ENCODE measurements around the gene ATP8A2. TPM values are rescaled to one million over a fixed set of nuclear protein-coding genes. Genes with fewer than 3 reads are reported as not detected.
A peak's percentile ranks its signal among the peaks of the same experiment; 100 is the strongest.

ATP8A2 gene
- total RNA-seq: under 1 TPM; 0.39 to 0.85 (median 0.73) TPM
- 1.0 TPM for total RNA-seq (2013)
- total RNA-seq: 0.19 to 9.4 (median 3.5) reads per million in 29 experiments

DNA sequence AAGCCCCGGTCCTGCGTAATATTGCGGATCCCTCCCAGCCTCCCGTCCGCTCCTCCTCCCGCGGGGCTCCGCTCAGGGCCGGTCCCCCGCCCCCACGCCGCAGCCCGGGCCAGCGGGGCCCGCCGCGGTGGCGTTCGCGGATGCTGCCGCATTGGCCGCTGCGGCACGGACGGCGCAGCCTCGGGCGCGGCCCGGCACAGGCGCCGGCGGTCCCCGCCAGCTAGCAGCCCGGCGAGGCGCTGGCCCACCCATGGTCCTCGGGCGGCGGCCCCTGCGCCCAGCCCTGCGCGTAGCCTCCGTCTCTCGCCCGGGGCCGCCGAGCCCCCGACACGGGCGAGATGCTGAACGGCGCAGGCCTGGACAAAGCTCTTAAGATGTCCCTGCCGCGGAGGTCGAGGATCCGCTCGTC is at the start of gene ATP8A2:
ATP8A2 (plus strand) TSS at position 100 of the 409 bp plus-strand sequence; CDS start at position 339, 239 bp downstream.
- CTCF ChIA-PET: interaction anchor here in 1 of 2 donors (0.5 kb wide), 1 partner anchor 1234 kb away, joined by 6 read pairs; no protein-coding TSS in a partner anchor
- POLR2A ChIA-PET: no interaction called here
- Histone ChIP-seq H3K4me1 (ENCODE audit: control insufficient read depth in 1 of 2, extremely low read depth in 1 of 2, insufficient read depth in 2 of 2, low read length in 2 of 2) (peaks cover 0 to 3% of the 10 kb centered on the region in 2 experiments), H3K27ac (ENCODE audit: low read length) (no peak within 1 kb of the TSS), H3K4me3 (ENCODE audit: control insufficient read depth in 1 of 2, extremely low read depth in 1 of 2, low read length in 1 of 2) (peak within 1 kb of the TSS in 1 of 2 donors; percentile 46), H3K36me3 (ENCODE audit: control insufficient read depth in 2 of 2, extremely low read depth in 1 of 2, insufficient read depth in 1 of 2, low read length in 1 of 2) (no peaks in the 10 kb centered on the region), H3K27me3 (replicated peaks in 1 of 2; ENCODE audit: control insufficient read depth in 2 of 2, extremely low read depth in 1 of 2, insufficient read depth in 2 of 2, low read length in 1 of 2) (peaks cover 7 to 50% of the 10 kb centered on the region in 2 experiments), H3K9me3 (no peaks in the 10 kb centered on the region)
- Mint-ChIP-seq H3K4me1 (peaks cover 6 to 14% (median 10%) of the 10 kb centered on the region in 3 donors), H3K27ac (no peak within 1 kb of the TSS), H3K27me3 (peaks cover 61 to 77% of the 10 kb centered on the region in 2 donors), H3K36me3 (no peaks in the 10 kb centered on the region), H3K9me3 (no peaks in the 10 kb centered on the region), H3K4me3 (peak within 1 kb of the TSS; percentile 61 to 73 (median 63))
- WGBS (ENCODE audit: insufficient coverage): 2% methylated on average over 55 of the region's 58 CpGs
- DNase-seq (no peak), ATAC-seq (replicated peaks in 1 of 4) (peak in 2 of 4 experiments; percentile 16 to 36)

DNA sequence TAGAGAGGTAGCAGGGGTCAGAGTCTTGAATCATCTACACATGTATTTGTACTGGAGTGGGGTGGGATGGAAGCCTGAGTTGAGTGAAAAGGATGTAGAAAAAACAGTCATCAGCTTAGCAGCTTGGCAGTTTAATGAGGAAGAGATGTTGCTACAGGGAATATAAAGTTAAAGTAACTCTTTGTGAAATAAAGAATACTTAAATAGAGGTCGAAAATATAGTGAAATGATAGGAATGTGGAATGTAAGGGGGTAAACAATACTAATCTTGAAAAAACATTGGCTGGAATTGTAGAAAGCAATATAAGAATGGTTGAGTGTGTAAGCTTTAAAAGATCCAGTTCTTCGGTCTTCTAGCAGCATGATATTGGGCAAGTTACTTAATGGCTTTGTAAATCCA is 47.7 kb upstream of the ATP8A2 start:
- H3K9me3 Mint-ChIP-seq: no peaks in the 10 kb centered on the region
- Histone ChIP-seq H3K36me3 (ENCODE audit: control insufficient read depth in 2 of 2, extremely low read depth in 1 of 2, insufficient read depth in 1 of 2, low read length in 1 of 2) (peaks cover 2 to 50% of the 10 kb centered on the region in 2 donors), H3K4me1 (ENCODE audit: control insufficient read depth in 1 of 2, extremely low read depth in 1 of 2, insufficient read depth in 2 of 2, low read length in 2 of 2) (no peaks in the 10 kb centered on the region), H3K27ac (ENCODE audit: low read length) (no peak overlapping the region), H3K4me3 (ENCODE audit: control insufficient read depth in 1 of 2, extremely low read depth in 1 of 2, low read length in 1 of 2) (no peak overlapping the region), H3K9me3 (no peaks in the 10 kb centered on the region), H3K27me3 (replicated peaks in 1 of 2; ENCODE audit: control insufficient read depth in 2 of 2, extremely low read depth in 1 of 2, insufficient read depth in 2 of 2, low read length in 1 of 2) (no peaks in the 10 kb centered on the region)
- peaks cover 31% of the 10 kb centered on the region for H3K36me3 Mint-ChIP-seq
- no peak overlapping the region for H3K4me3 Mint-ChIP-seq
- ATAC-seq (replicated peaks in 1 of 4) (no peak), DNase-seq (no peak)
- no CpG with 5 or more reads among the region's 2 CpGs for WGBS (ENCODE audit: insufficient coverage)
- ChIA-PET CTCF (interaction anchor here in 1 of 2 donors (1.0 kb wide), 1 partner anchor 16 kb away, joined by 3 read pairs; no protein-coding TSS in a partner anchor), POLR2A (interaction anchor here (0.6 to 1.0 kb wide), 4 partner anchors 19 to 67 kb away, joined by 3 to 10 read pairs (median 4); no protein-coding TSS in a partner anchor)
- no peaks in the 10 kb centered on the region for H3K27me3 Mint-ChIP-seq
- H3K27ac Mint-ChIP-seq: peak overlapping the region in 1 of 2 donors; percentile 2
- no peaks in the 10 kb centered on the region for H3K4me1 Mint-ChIP-seq

GRCh38 chr13:25329706-25330105 is 42.1 kb upstream of the ATP8A2 start:
- Histone ChIP-seq H3K4me1 (ENCODE audit: control insufficient read depth in 1 of 2, extremely low read depth in 1 of 2, insufficient read depth in 2 of 2, low read length in 2 of 2) (no peaks in the 10 kb centered on the region), H3K27me3 (replicated peaks in 1 of 2; ENCODE audit: control insufficient read depth in 2 of 2, extremely low read depth in 1 of 2, insufficient read depth in 2 of 2, low read length in 1 of 2) (no peaks in the 10 kb centered on the region), H3K4me3 (ENCODE audit: control insufficient read depth in 1 of 2, extremely low read depth in 1 of 2, low read length in 1 of 2) (no peak overlapping the region), H3K27ac (ENCODE audit: low read length) (no peak overlapping the region), H3K9me3 (no peaks in the 10 kb centered on the region), H3K36me3 (ENCODE audit: control insufficient read depth in 2 of 2, extremely low read depth in 1 of 2, insufficient read depth in 1 of 2, low read length in 1 of 2) (peaks cover 0 to 51% of the 10 kb centered on the region in 2 donors)
- WGBS (ENCODE audit: insufficient coverage): 100% methylated on average over 1 of the region's 4 CpGs
- Mint-ChIP-seq H3K4me3 (no peak overlapping the region), H3K27ac (no peak overlapping the region), H3K36me3 (peaks cover 52% of the 10 kb centered on the region), H3K9me3 (no peaks in the 10 kb centered on the region), H3K27me3 (no peaks in the 10 kb centered on the region), H3K4me1 (peaks cover 0 to 8% (median 5%) of the 10 kb centered on the region in 3 donors)
- CTCF ChIA-PET: no interaction called here
- no peak for ATAC-seq (replicated peaks in 1 of 4)
- no peak for DNase-seq
- POLR2A ChIA-PET: no interaction called here

DNA sequence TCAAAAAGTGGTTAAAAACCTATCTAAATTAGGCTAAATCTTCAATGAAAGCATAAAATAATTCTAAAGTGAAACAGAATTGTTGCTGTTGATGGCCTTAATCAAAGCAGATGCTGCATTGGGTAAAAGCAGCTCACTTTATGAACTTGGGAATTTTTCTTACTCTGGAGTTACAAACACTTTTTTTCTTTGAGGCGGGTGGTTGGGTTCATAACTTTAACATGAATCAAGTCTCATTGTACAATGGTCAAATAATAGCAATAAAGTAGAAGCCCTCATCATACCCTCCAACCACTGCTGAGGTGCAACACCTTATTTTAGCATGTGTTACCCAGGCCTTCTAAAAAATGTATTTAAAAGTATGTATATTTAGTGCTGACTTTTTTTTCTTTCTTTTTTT is 41.2 kb upstream of the ATP8A2 start:
- ChIA-PET CTCF (no interaction called here), POLR2A (no interaction called here)
- Histone ChIP-seq H3K9me3 (no peaks in the 10 kb centered on the region), H3K27me3 (replicated peaks in 1 of 2; ENCODE audit: control insufficient read depth in 2 of 2, extremely low read depth in 1 of 2, insufficient read depth in 2 of 2, low read length in 1 of 2) (no peaks in the 10 kb centered on the region), H3K27ac (ENCODE audit: low read length) (no peak overlapping the region), H3K4me3 (ENCODE audit: control insufficient read depth in 1 of 2, extremely low read depth in 1 of 2, low read length in 1 of 2) (no peak overlapping the region), H3K36me3 (ENCODE audit: control insufficient read depth in 2 of 2, extremely low read depth in 1 of 2, insufficient read depth in 1 of 2, low read length in 1 of 2) (peaks cover 0 to 46% of the 10 kb centered on the region in 2 donors), H3K4me1 (ENCODE audit: control insufficient read depth in 1 of 2, extremely low read depth in 1 of 2, insufficient read depth in 2 of 2, low read length in 2 of 2) (no peaks in the 10 kb centered on the region)
- Mint-ChIP-seq H3K36me3 (peaks cover 47% of the 10 kb centered on the region), H3K9me3 (no peaks in the 10 kb centered on the region), H3K27ac (no peak overlapping the region), H3K27me3 (no peaks in the 10 kb centered on the region), H3K4me1 (peaks cover 0 to 8% (median 5%) of the 10 kb centered on the region in 3 donors), H3K4me3 (no peak overlapping the region)
- ATAC-seq (replicated peaks in 1 of 4): no peak
- WGBS (ENCODE audit: insufficient coverage): no CpG with 5 or more reads among the region's 1 CpG
- no peak for DNase-seq

- peaks cover 0 to 8% (median 5%) of the 10 kb centered on the region in 3 donors for H3K4me1 Mint-ChIP-seq
- WGBS (ENCODE audit: insufficient coverage): no CpG with 5 or more reads among the region's 3 CpGs
- no peaks in the 10 kb centered on the region for H3K9me3 Mint-ChIP-seq
- H3K4me1 ChIP-seq (ENCODE audit: control insufficient read depth in 1 of 2, extremely low read depth in 1 of 2, insufficient read depth in 2 of 2, low read length in 2 of 2): no peaks in the 10 kb centered on the region
- H3K36me3 Mint-ChIP-seq: peaks cover 30% of the 10 kb centered on the region
- ATAC-seq (replicated peaks in 1 of 4) (no peak), DNase-seq (no peak)
- H3K36me3 ChIP-seq (ENCODE audit: control insufficient read depth in 2 of 2, extremely low read depth in 1 of 2, insufficient read depth in 1 of 2, low read length in 1 of 2): peaks cover 0 to 43% of the 10 kb centered on the region in 2 donors
- H3K27me3 ChIP-seq (replicated peaks in 1 of 2; ENCODE audit: control insufficient read depth in 2 of 2, extremely low read depth in 1 of 2, insufficient read depth in 2 of 2, low read length in 1 of 2): no peaks in the 10 kb centered on the region
- H3K27ac Mint-ChIP-seq: no peak overlapping the region
- no peak overlapping the region for H3K4me3 Mint-ChIP-seq
- ChIA-PET POLR2A (no interaction called here), CTCF (no interaction called here)
- no peaks in the 10 kb centered on the region for H3K9me3 ChIP-seq
- no peak overlapping the region for H3K4me3 ChIP-seq (ENCODE audit: control insufficient read depth in 1 of 2, extremely low read depth in 1 of 2, low read length in 1 of 2)
- H3K27me3 Mint-ChIP-seq: no peaks in the 10 kb centered on the region
- H3K27ac ChIP-seq (ENCODE audit: low read length): no peak overlapping the region
Measured at GRCh38 chr13:25335856-25336255, 35.9 kb upstream of the ATP8A2 start.

- no peak for DNase-seq
- Histone ChIP-seq H3K9me3 (no peaks in the 10 kb centered on the region), H3K27ac (ENCODE audit: low read length) (no peak overlapping the region), H3K4me3 (ENCODE audit: control insufficient read depth in 1 of 2, extremely low read depth in 1 of 2, low read length in 1 of 2) (no peak overlapping the region), H3K27me3 (replicated peaks in 1 of 2; ENCODE audit: control insufficient read depth in 2 of 2, extremely low read depth in 1 of 2, insufficient read depth in 2 of 2, low read length in 1 of 2) (no peaks in the 10 kb centered on the region), H3K36me3 (ENCODE audit: control insufficient read depth in 2 of 2, extremely low read depth in 1 of 2, insufficient read depth in 1 of 2, low read length in 1 of 2) (no peaks in the 10 kb centered on the region), H3K4me1 (ENCODE audit: control insufficient read depth in 1 of 2, extremely low read depth in 1 of 2, insufficient read depth in 2 of 2, low read length in 2 of 2) (no peaks in the 10 kb centered on the region)
- no peak for ATAC-seq (replicated peaks in 1 of 4)
- Mint-ChIP-seq H3K4me1 (no peaks in the 10 kb centered on the region), H3K27ac (no peak overlapping the region), H3K4me3 (no peak overlapping the region), H3K9me3 (no peaks in the 10 kb centered on the region), H3K36me3 (peaks cover 11% of the 10 kb centered on the region), H3K27me3 (no peaks in the 10 kb centered on the region)
- POLR2A ChIA-PET: no interaction called here
- CTCF ChIA-PET: interaction anchor here in 1 of 2 donors (0.6 kb wide), 1 partner anchor 67 kb away, joined by 3 read pairs; no protein-coding TSS in a partner anchor
- 100% methylated on average over 1 of the region's 2 CpGs for WGBS (ENCODE audit: insufficient coverage)
Measured at GRCh38 chr13:25345576-25345975, 26.2 kb upstream of the ATP8A2 start.
